Hepatocyte (in vitro differentiated cells): Measurements from ENCODE around the gene DIAPH2. TPM values are rescaled to one million over a fixed set of nuclear protein-coding genes. Genes with fewer than 3 reads are reported as not detected.

Source experiments
- DNase-seq: peaks from one replicate; pipeline ENCODE4 v3.0.0-alpha.2; 2016; ENCODE audit warnings: low spot score
- H2AFZ ChIP-seq: fragments of 200-600 bp; sonication (generic); 2 replicates; pipeline ENCODE4 v1.6.0; 2016; ENCODE audit warnings: antibody characterized with exemption, mild to moderate bottlenecking
- H3K27ac ChIP-seq: fragments of 200-600 bp; sonication (generic); 2 replicates; pipeline ENCODE4 v1.5.1; 2016; ENCODE audit warnings: mild to moderate bottlenecking
- H3K27me3 ChIP-seq: fragments of 200-600 bp; sonication (generic); 2 replicates; pipeline ENCODE4 v1.6.1; 2016
- H3K36me3 ChIP-seq: fragments of 200-600 bp; sonication (generic); replicated peaks from 2 replicates; pipeline ENCODE4 v1.5.1; 2016; ENCODE audit warnings: low read depth; ENCODE audit not compliant: insufficient read depth
- H3K4me1 ChIP-seq: fragments of 200-600 bp; sonication (generic); 2 replicates; pipeline ENCODE4 v1.5.1; 2016; ENCODE audit warnings: mild to moderate bottlenecking, moderate library complexity; ENCODE audit not compliant: insufficient read depth
- H3K4me2 ChIP-seq: fragments of 200-600 bp; sonication (generic); 2 replicates; pipeline ENCODE4 v1.6.0; 2016
- H3K4me3 ChIP-seq: fragments of 200-600 bp; sonication (generic); 2 replicates; pipeline ENCODE4 v1.5.1; 2016; ENCODE audit warnings: mild to moderate bottlenecking
- H3K79me2 ChIP-seq: fragments of 200-600 bp; sonication (generic); 2 replicates; pipeline ENCODE4 v1.6.0; 2017; ENCODE audit warnings: mild to moderate bottlenecking
- H3K9me2 ChIP-seq: fragments of 200-600 bp; sonication (generic); replicated peaks from 2 replicates; pipeline ENCODE4 v1.6.0; 2017; ENCODE audit warnings: mild to moderate bottlenecking; ENCODE audit not compliant: insufficient read depth
- H3K9me3 ChIP-seq: fragments of 200-600 bp; sonication (generic); 2 replicates; pipeline ENCODE4 v1.5.1; 2016; ENCODE audit warnings: low read depth, mild to moderate bottlenecking
- H4K20me1 ChIP-seq: fragments of 200-600 bp; sonication (generic); 2 replicates; pipeline ENCODE4 v1.6.0; 2016; ENCODE audit warnings: mild to moderate bottlenecking; ENCODE audit not compliant: insufficient read depth, poor library complexity, severe bottlenecking
- CTCF ChIP-seq: fragments of 200-600 bp; sonication (generic); IDR thresholded peaks from 2 replicates; pipeline ENCODE4 v1.5.1; 2016; ENCODE audit warnings: antibody characterized with exemption, mild to moderate bottlenecking; ENCODE audit not compliant: poor library complexity
- EZH2 ChIP-seq: fragments of 200-600 bp; sonication (generic); IDR thresholded peaks from 2 replicates; pipeline ENCODE4 v1.6.1; 2016; ENCODE audit warnings: antibody characterized with exemption, mild to moderate bottlenecking, borderline replicate concordance
- EZH2phosphoT487 ChIP-seq: fragments of 200-600 bp; sonication (generic); IDR thresholded peaks from one replicate; pipeline ENCODE4 v1.6.1; 2018; ENCODE audit warnings: antibody characterized with exemption, mild to moderate bottlenecking, low read depth, moderate library complexity; ENCODE audit not compliant: unreplicated experiment, severe bottlenecking
- WGBS: methylation state at CpG from one replicate; pipeline ENCODE4 v1.1.6; 2016; ENCODE audit warnings: low lambda C conversion rate; ENCODE audit errors: missing lambda C conversion rate; 5-methylcytosine and 5-hydroxymethylcytosine counted together
- polyA plus RNA-seq: library from polyadenylated mRNA; unstranded; fragments of >200 nt; fragmentation: Nextera tagmentation; extraction: Ambion mirVana; gene quantifications from 2 replicates; pipeline ENCODE4 v1.2.1, GENCODE V29; 2016
- total RNA-seq: library from RNA; depleted of rRNA; stranded (reverse); fragments of >200 nt; gene quantifications from 2 replicates; pipeline ENCODE4 v1.2.3, GENCODE V29; 2014

The DIAPH2 gene
- total and polyA plus RNA-seq, 2 experiments from 2014 or later: 14.8 to 32.4 TPM

DNA sequence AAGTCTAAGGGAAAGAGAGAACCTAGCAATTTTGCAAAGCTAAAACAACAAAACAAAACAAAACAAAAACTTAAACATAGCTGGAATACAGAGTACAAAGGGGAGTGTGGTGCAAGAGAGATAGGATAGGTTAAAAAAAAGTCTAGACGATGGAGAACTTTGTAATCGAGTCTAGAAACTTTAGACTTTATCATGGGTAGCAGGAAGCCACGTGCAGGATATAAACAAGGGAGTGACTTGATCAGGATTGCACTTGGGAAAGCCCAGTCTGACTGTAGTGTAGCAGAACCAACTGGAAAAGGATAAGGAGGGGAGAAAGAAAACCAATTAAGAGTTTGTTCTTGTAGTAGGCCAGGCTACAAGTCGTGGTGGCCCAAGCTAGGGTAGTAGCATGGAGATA is 949.2 kb downstream of the DIAPH2 start:
- TF ChIP-seq EZH2 (no peak), EZH2phosphoT487 (no peak), CTCF (no peak)
- Histone ChIP-seq H3K4me1 (no peaks in the 10 kb centered on the region), H2AFZ (no peak overlapping the region), H3K4me2 (no peak overlapping the region), H3K79me2 (no peaks in the 10 kb centered on the region), H3K4me3 (no peak overlapping the region), H3K9me2 (no peaks in the 10 kb centered on the region), H3K36me3 (no peaks in the 10 kb centered on the region), H3K27me3 (no peaks in the 10 kb centered on the region), H4K20me1 (no peaks in the 10 kb centered on the region), H3K27ac (no peak overlapping the region), H3K9me3 (no peaks in the 10 kb centered on the region)
- DNase-seq: no peak
- WGBS: 84% methylated on average over 4 of the region's 4 CpGs

GRCh38 chrX:97636473-97637140 is 952.0 kb downstream of the DIAPH2 start:
- Histone ChIP-seq H2AFZ (no peak overlapping the region), H3K27me3 (no peaks in the 10 kb centered on the region), H3K79me2 (no peaks in the 10 kb centered on the region), H3K4me1 (no peaks in the 10 kb centered on the region), H3K27ac (no peak overlapping the region), H4K20me1 (no peaks in the 10 kb centered on the region), H3K9me2 (no peaks in the 10 kb centered on the region), H3K4me2 (no peak overlapping the region), H3K4me3 (no peak overlapping the region), H3K36me3 (no peaks in the 10 kb centered on the region), H3K9me3 (no peaks in the 10 kb centered on the region)
- 87% methylated on average over 5 of the region's 5 CpGs for WGBS
- DNase-seq: no peak
- TF ChIP-seq EZH2phosphoT487 (no peak), CTCF (no peak), EZH2 (no peak)

- Histone ChIP-seq H3K9me3 (no peaks in the 10 kb centered on the region), H3K27ac (no peak overlapping the region), H4K20me1 (no peaks in the 10 kb centered on the region), H2AFZ (no peak overlapping the region), H3K9me2 (no peaks in the 10 kb centered on the region), H3K79me2 (no peaks in the 10 kb centered on the region), H3K27me3 (no peaks in the 10 kb centered on the region), H3K4me3 (no peak overlapping the region), H3K4me1 (no peaks in the 10 kb centered on the region), H3K4me2 (no peak overlapping the region), H3K36me3 (no peaks in the 10 kb centered on the region)
- DNase-seq: no peak
- no peak for TF ChIP-seq EZH2phosphoT487
- TF ChIP-seq EZH2: no peak
- TF ChIP-seq CTCF: no peak
- 87% methylated on average over 2 of the region's 2 CpGs for WGBS
Measured at GRCh38 chrX:97637289-97637688, 952.6 kb downstream of the DIAPH2 start.

GRCh38 chrX:97638621-97639020 is 954.0 kb downstream of the DIAPH2 start:
- H3K9me2 ChIP-seq: no peaks in the 10 kb centered on the region
- WGBS: 62% methylated on average over 3 of the region's 3 CpGs

More at GRCh38 chrX:97638621-97639020, 954.0 kb downstream of the DIAPH2 start:
- Histone ChIP-seq H3K4me2 (no peak overlapping the region), H3K9me3 (no peaks in the 10 kb centered on the region), H3K27me3 (no peaks in the 10 kb centered on the region), H3K4me3 (no peak overlapping the region), H3K27ac (no peak overlapping the region), H2AFZ (no peak overlapping the region), H3K79me2 (no peaks in the 10 kb centered on the region), H3K4me1 (no peaks in the 10 kb centered on the region), H3K36me3 (no peaks in the 10 kb centered on the region), H4K20me1 (no peaks in the 10 kb centered on the region)
- DNase-seq: no peak
- no peak for TF ChIP-seq EZH2phosphoT487
- TF ChIP-seq EZH2: no peak
- no peak for TF ChIP-seq CTCF
